Common myeloid progenitor, CD34-positive (primary cell): Measurements from ENCODE around the gene INHBC.
"Not testable (repeated sequence)": the region's sequence is repeated elsewhere in the genome, so short reads cannot be mapped to it uniquely, and the experiment has no call there.

Experiments used
- CTCF ChIA-PET: fragments of 350-600 bp; sonication (Branson Sonifier 250); formaldehyde crosslinking; loops from one replicate; lab custom pipeline; 2021; ENCODE audit warnings: antibody characterized with exemption; lab: Charles Lee
- POLR2A ChIA-PET: fragments of 350-600 bp; sonication (Branson Sonifier 250); formaldehyde crosslinking; loops from one replicate; lab custom pipeline; 2021; ENCODE audit warnings: antibody characterized with exemption; lab: Charles Lee
- DNase-seq, 3 donors: peaks; one replicate each; pipeline versions ENCODE4 v3.0.0 to v3.0.0-alpha.2; 2013
- H3K27ac ChIP-seq, 2 experiments: 1 replicate in 1 of 2; 2 replicates in 1 of 2; pipeline ENCODE4 v1.7.0; 2013; ENCODE audit warnings: inconsistent platforms in 2 of 2, low read length in 2 of 2, mild to moderate bottlenecking in 2 of 2, low read depth in 1 of 2, moderate library complexity in 1 of 2; ENCODE audit not compliant: severe bottlenecking in 2 of 2, insufficient read depth in 1 of 2, poor library complexity in 1 of 2
- H3K27me3 ChIP-seq, 5 experiments: replicated peaks in 2 of 5; 1 replicate in 3 of 5; 2 replicates in 2 of 5; pipeline versions ENCODE4 v1.6.1 to v1.7.0; 2013; ENCODE audit warnings: low read length in 4 of 5, mild to moderate bottlenecking in 2 of 5, moderate library complexity in 2 of 5, inconsistent platforms in 1 of 5; ENCODE audit not compliant: insufficient read depth in 5 of 5, control insufficient read depth in 4 of 5
- H3K36me3 ChIP-seq, 4 experiments: 1 replicate in 2 of 4; 2 replicates in 2 of 4; pipeline versions ENCODE4 v1.6.1 to v1.7.0; 2013; ENCODE audit warnings: low read length in 3 of 4, control low read depth in 1 of 4, mild to moderate bottlenecking in 1 of 4; ENCODE audit not compliant: control insufficient read depth in 4 of 4, insufficient read depth in 4 of 4
- H3K4me1 ChIP-seq, 4 experiments: 1 replicate in 3 of 4; 2 replicates in 1 of 4; pipeline versions ENCODE4 v1.6.1 to v1.7.1; 2013; ENCODE audit warnings: low read length in 3 of 4, mild to moderate bottlenecking in 3 of 4, control low read depth in 1 of 4, inconsistent platforms in 1 of 4, moderate library complexity in 1 of 4; ENCODE audit not compliant: control insufficient read depth in 4 of 4, insufficient read depth in 4 of 4; ENCODE audit errors: control extremely low read depth in 1 of 4
- H3K4me3 ChIP-seq, 7 experiments: 1 replicate in 4 of 7; 2 replicates in 3 of 7; pipeline versions ENCODE4 v1.5.1 to v1.7.0; 2013; ENCODE audit warnings: mild to moderate bottlenecking in 7 of 7, low read length in 6 of 7, moderate library complexity in 6 of 7, inconsistent platforms in 2 of 7, low read depth in 2 of 7, control low read depth in 1 of 7; ENCODE audit not compliant: insufficient read depth in 4 of 7, control insufficient read depth in 1 of 7; ENCODE audit errors: extremely low read depth in 1 of 7
- H3K9me3 ChIP-seq, 5 experiments: 1 replicate in 4 of 5; 2 replicates in 1 of 5; pipeline versions ENCODE4 v1.6.1 to v1.7.1; 2013; ENCODE audit warnings: low read length in 4 of 5, mild to moderate bottlenecking in 2 of 5, inconsistent platforms in 1 of 5, low read depth in 1 of 5, moderate library complexity in 1 of 5; ENCODE audit not compliant: control insufficient read depth in 4 of 5, insufficient read depth in 2 of 5; ENCODE audit errors: control extremely low read depth in 1 of 5
- WGBS: methylation state at CpG from one replicate; pipeline ENCODE4 v1.1.5; 2013; ENCODE audit not compliant: insufficient coverage; 5-methylcytosine and 5-hydroxymethylcytosine counted together

The INHBC gene

GRCh38 chr12:57431654-57432188 is 2.9 kb upstream of the INHBC start:
- DNase-seq = peak in 1 of 3 donors; percentile 14
- Histone ChIP-seq H3K27ac (peak overlapping the region; percentile 96 to 98), H3K27me3 (no peaks in the 10 kb centered on the region), H3K4me3 (peak overlapping the region in 4 of 7 experiments; percentile 62 to 86 (median 72)), H3K4me1 (peaks cover 3 to 44% (median 24%) of the 10 kb centered on the region in 4 experiments), H3K36me3 (no peaks in the 10 kb centered on the region), H3K9me3 (no peaks in the 10 kb centered on the region)
- ChIA-PET CTCF (interaction anchor here (1.8 to 5.0 kb wide), 3 partner anchors 16 to 24 kb away, joined by 9 to 42 read pairs (median 10); partner anchors contain the start of gene INHBE), POLR2A (interaction anchor here (1.0 kb wide), 1 partner anchor 27 kb away, joined by 3 read pairs; no protein-coding TSS in a partner anchor)
- WGBS = 100% methylated on average over 2 of the region's 11 CpGs

- Histone ChIP-seq H3K27me3 (no peaks in the 10 kb centered on the region), H3K4me3 (no peak overlapping the region), H3K4me1 (peaks cover 3 to 42% (median 23%) of the 10 kb centered on the region in 4 experiments), H3K36me3 (no peaks in the 10 kb centered on the region), H3K9me3 (no peaks in the 10 kb centered on the region), H3K27ac (no peak overlapping the region)
- POLR2A ChIA-PET = no interaction called here
- no peak for DNase-seq
- 85% methylated on average over 3 of the region's 3 CpGs for WGBS
- CTCF ChIA-PET = interaction anchor here (0.7 to 5.0 kb wide), 6 partner anchors 14 to 159 kb away, joined by 3 to 42 read pairs (median 6); partner anchors contain the start of gene INHBE
Observed at GRCh38 chr12:57433370-57433769, 1.2 kb upstream of the INHBC start.

GRCh38 chr12:57435293-57435692 is 709 bp downstream of the INHBC start:
- Histone ChIP-seq H3K4me3 (peak overlapping the region in 2 of 7 experiments; percentile 11 to 63), H3K9me3 (no peaks in the 10 kb centered on the region), H3K27ac (peak overlapping the region in 1 of 2 experiments; percentile 16), H3K27me3 (no peaks in the 10 kb centered on the region), H3K4me1 (peaks cover 0 to 30% (median 14%) of the 10 kb centered on the region in 4 experiments), H3K36me3 (no peaks in the 10 kb centered on the region)
- 38% methylated on average over 3 of the region's 4 CpGs for WGBS
- ChIA-PET CTCF (interaction anchor here (0.6 to 5.0 kb wide), 9 partner anchors 12 to 140 kb away, joined by 3 to 42 read pairs (median 4); partner anchors contain the start of gene INHBE), POLR2A (interaction anchor here (0.6 kb wide), 3 partner anchors 10 to 249 kb away, joined by 3 to 4 read pairs (median 4); partner anchors contain the start of gene DDIT3)
- DNase-seq = peak in 2 of 3 donors; percentile 63 to 69

DNA sequence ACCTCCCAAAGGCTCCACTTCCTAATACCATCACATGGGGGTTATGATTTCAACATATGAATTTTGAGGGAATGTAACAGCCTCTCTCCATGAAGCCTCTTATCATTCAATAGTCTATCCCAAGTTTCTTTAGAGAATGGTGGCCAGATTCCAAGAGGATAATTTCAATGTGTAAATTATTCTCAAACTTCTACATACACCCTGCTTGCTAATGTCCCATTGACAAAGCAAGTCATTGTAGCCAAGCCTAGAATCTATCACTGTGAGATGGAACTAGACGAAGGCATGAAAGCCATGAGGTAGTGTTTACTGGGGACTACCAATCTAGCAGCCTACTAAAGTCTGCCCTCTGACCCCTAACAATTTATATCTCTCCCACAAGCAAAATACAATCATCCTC is 3.8 kb downstream of the INHBC start:
- ChIA-PET POLR2A (no interaction called here), CTCF (interaction anchor here (2.0 kb wide), 1 partner anchor 15 kb away, joined by 9 read pairs; no protein-coding TSS in a partner anchor)
- no peaks in the 10 kb centered on the region for H3K36me3 ChIP-seq
- H3K4me3 ChIP-seq = no peak overlapping the region
- peaks cover 0 to 19% (median 9%) of the 10 kb centered on the region in 4 experiments for H3K4me1 ChIP-seq
- H3K9me3 ChIP-seq = peaks cover 0 to 2% (median 0%) of the 10 kb centered on the region in 5 experiments
- no peak for DNase-seq
- 100% methylated on average over 1 of the region's 1 CpG for WGBS
- H3K27ac ChIP-seq = no peak overlapping the region
- no peaks in the 10 kb centered on the region for H3K27me3 ChIP-seq

DNA sequence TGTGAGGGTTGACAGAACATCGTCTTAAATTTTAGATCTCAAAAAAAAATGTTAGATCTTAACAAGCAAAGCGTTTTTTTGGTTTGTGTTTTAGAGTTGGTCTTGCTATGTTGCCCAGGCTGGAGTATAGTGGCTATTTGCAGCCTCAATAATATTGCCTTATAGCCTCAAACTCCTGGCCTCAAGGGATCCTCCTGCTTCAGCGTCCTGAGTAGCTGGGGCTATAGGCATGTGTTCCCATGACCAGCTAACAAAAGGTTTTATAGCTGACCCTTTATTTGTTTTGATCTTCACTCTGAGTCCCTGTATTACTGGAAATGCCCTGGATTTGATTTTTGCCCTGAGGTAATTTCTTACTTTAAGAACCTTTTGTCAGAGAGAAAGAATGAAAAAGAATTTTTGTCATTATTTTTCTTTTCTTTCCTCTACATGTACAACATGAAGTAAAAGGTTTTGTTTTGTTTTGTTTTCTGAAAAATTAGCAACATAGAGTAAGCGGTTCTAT is 5.2 kb downstream of the INHBC start:
- CTCF ChIA-PET = interaction anchor here (1.0 to 6.0 kb wide), 5 partner anchors 14 to 135 kb away, joined by 3 to 58 read pairs (median 3); partner anchors contain the start of gene INHBE
- WGBS = 100% methylated on average over 2 of the region's 4 CpGs
- POLR2A ChIA-PET = interaction anchor here (1.0 kb wide), 1 partner anchor 10 kb away, joined by 3 read pairs; no protein-coding TSS in a partner anchor

GRCh38 chr12:57441393-57441792 is 6.8 kb downstream of the INHBC start:
- WGBS = no CpG with 5 or more reads among the region's 2 CpGs
- POLR2A ChIA-PET, H3K9me3 ChIP-seq, H3K27me3 ChIP-seq, H3K36me3 ChIP-seq, H3K27ac ChIP-seq, H3K4me3 ChIP-seq, H3K4me1 ChIP-seq, DNase-seq: not testable (repeated sequence)
- CTCF ChIA-PET = interaction anchor here (0.6 to 18.4 kb wide), 4 partner anchors 12 to 130 kb away, joined by 3 to 518 read pairs (median 32); partner anchors contain the start of gene INHBE

More for the DNA sequence above, 5.2 kb downstream of the INHBC start:
- peaks cover 0 to 2% (median 0%) of the 10 kb centered on the region in 5 experiments for H3K9me3 ChIP-seq
- peaks cover 0 to 11% (median 8%) of the 10 kb centered on the region in 4 experiments for H3K4me1 ChIP-seq
- H3K4me3 ChIP-seq = no peak overlapping the region
- no peak overlapping the region for H3K27ac ChIP-seq
- no peaks in the 10 kb centered on the region for H3K36me3 ChIP-seq
- no peaks in the 10 kb centered on the region for H3K27me3 ChIP-seq
- no peak for DNase-seq
